Nephron progenitor cell (in vitro differentiated cells): ENCODE measurements around the gene WDR3.
A peak's percentile ranks its signal among the peaks of the same experiment; 100 is the strongest.

ENCODE experiments used
- DNase-seq: peaks from one replicate; pipeline ENCODE4 v3.0.0; 2021
- H3K27ac Mint-ChIP-seq: 2 replicates; pipeline ENCODE4 v1.8.0; 2021; ENCODE audit warnings: mild to moderate bottlenecking, moderate library complexity, mixed read lengths
- H3K27me3 Mint-ChIP-seq: 2 replicates; pipeline ENCODE4 v1.8.0; 2021; ENCODE audit warnings: mild to moderate bottlenecking, low read depth, mixed read lengths; ENCODE audit not compliant: poor library complexity
- H3K36me3 Mint-ChIP-seq: 2 replicates; pipeline ENCODE4 v1.8.0; 2021; ENCODE audit warnings: low read depth, mixed read lengths
- H3K4me1 Mint-ChIP-seq: 2 replicates; pipeline ENCODE4 v1.8.0; 2021; ENCODE audit warnings: mixed read lengths
- H3K4me3 Mint-ChIP-seq: 2 replicates; pipeline ENCODE4 v1.8.0; 2021; ENCODE audit warnings: mild to moderate bottlenecking, moderate library complexity, mixed read lengths
- H3K9me3 Mint-ChIP-seq: 2 replicates; pipeline ENCODE4 v1.8.0; 2021; ENCODE audit warnings: mild to moderate bottlenecking, moderate library complexity, mixed read lengths
- TF ChIP-seq, protein P1 (sequence below): fragments of 200-600 bp; sonication (generic); IDR thresholded peaks from 2 replicates; pipeline ENCODE4 v1.5.0; 2021; ENCODE audit warnings: antibody characterized with exemption

The WDR3 gene

DNA sequence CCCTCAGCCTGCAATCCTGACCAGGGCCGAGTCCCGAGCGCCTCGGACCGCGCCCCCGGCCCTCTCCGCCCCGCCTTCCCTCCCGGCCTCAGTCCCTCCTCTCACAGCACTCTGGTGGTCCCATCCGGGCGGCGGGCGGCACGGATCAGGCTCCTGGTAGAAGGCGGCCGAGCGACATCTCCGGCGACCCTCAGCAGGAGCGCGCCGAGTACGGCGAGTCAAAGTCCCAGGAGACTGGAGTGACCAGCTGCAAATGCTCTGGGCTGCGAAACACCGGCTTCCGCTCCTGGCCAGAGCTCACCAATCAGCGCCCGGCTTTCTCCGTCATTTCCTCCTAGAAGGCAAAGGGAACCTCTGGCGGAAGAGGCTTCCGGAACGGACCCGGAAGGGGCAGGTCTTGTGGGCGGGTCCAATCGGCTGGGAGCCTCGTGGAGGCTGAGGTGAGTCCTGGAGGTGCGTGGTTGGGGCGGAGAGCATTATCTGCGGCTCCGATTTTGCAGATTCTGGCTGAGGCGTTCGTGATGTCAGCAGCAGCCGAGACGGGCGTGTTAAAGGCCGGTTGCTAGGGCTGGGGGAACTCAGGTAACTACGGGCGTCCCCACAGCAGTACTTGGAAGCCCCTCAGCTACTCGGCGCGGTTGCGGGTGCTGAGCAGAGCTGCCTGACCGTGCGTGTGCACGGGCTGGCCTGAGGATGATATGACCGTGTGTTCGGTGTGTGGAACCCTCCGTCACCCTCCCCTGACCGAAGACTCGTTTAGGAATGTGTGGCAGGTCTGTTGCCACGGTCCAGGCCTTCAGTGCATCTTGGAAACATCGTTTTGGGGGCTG is at the start of gene WDR3, which contains the start of gene GDAP2:
Gene WDR3 (plus strand): TSS at position 397 of the 830 bp plus-strand sequence. CDS start 3,581 bp downstream, outside the sequence.
Gene GDAP2 (minus strand): TSS at position 279 of the 830 bp plus-strand sequence. CDS start 9,264 bp downstream, outside the sequence.
- peaks cover 44% of the 10 kb centered on the region for H3K4me1 Mint-ChIP-seq
- H3K36me3 Mint-ChIP-seq, result peaks cover 8% of the 10 kb centered on the region
- H3K27me3 Mint-ChIP-seq, result no peaks in the 10 kb centered on the region
- H3K27ac Mint-ChIP-seq, result peak within 1 kb of the TSS; percentile 97
- no peaks in the 10 kb centered on the region for H3K9me3 Mint-ChIP-seq
- peak within 1 kb of the TSS; percentile 99 for H3K4me3 Mint-ChIP-seq
- TF ChIP-seq, protein P1, sequence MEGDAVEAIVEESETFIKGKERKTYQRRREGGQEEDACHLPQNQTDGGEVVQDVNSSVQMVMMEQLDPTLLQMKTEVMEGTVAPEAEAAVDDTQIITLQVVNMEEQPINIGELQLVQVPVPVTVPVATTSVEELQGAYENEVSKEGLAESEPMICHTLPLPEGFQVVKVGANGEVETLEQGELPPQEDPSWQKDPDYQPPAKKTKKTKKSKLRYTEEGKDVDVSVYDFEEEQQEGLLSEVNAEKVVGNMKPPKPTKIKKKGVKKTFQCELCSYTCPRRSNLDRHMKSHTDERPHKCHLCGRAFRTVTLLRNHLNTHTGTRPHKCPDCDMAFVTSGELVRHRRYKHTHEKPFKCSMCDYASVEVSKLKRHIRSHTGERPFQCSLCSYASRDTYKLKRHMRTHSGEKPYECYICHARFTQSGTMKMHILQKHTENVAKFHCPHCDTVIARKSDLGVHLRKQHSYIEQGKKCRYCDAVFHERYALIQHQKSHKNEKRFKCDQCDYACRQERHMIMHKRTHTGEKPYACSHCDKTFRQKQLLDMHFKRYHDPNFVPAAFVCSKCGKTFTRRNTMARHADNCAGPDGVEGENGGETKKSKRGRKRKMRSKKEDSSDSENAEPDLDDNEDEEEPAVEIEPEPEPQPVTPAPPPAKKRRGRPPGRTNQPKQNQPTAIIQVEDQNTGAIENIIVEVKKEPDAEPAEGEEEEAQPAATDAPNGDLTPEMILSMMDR, result no peak
- DNase-seq, result peak; percentile 95

DNA sequence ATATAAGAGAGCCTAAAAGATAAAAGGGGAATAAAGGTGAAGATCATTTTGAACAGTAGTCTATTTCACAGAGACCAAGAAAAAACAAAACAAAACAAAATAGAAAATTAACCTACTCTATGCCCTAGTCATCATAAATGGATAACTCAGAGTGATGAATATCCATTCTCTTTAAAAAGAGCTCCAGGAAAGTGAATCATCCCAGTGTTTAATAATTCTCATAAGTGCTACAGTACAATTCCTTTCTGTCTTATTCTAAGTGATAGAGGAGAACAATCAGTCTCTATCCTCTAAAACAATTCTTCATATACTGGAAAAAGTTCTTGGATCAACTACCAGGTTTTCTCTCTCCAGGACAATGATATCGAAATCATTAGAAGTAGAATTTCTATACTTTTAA is 45.9 kb upstream of the WDR3 start:
- Mint-ChIP-seq H3K4me1 (no peaks in the 10 kb centered on the region), H3K27me3 (no peaks in the 10 kb centered on the region), H3K36me3 (peaks cover 19% of the 10 kb centered on the region), H3K27ac (no peak overlapping the region), H3K9me3 (no peaks in the 10 kb centered on the region), H3K4me3 (no peak overlapping the region)
- no peak for DNase-seq
- TF ChIP-seq, protein P1, result no peak

DNA sequence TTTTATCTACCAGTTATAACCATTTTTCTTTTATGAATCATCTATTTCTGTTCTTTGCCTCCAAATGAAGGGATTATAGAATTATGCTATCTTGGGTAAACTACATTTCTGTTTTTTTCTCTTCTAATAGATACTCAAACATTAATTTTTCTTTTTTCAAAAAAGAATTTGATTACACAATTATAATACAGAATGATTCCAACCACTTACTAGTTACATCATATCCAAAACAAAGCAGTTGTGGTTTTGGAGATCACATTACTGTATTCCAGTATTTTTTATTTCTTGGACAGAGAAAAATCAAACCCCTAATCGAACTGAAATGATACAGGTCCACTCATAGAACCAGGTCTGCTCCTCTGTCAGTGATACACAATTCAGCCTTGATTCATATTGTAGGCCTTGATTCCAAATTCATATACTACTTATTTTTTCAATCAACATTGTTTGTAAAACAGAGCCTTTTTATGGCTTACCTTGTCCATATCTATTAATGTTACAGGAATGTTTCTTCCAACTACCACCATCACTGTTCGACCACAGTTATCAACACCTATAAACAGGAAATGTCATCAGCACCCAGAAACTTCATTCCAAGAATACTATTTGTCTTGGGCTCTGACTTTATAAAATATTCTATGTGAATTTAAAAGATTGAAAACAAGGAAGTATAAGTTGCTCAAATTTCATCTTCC is 43.3 kb upstream of the WDR3 start:
- TF ChIP-seq, protein P1, result no peak

DNA sequence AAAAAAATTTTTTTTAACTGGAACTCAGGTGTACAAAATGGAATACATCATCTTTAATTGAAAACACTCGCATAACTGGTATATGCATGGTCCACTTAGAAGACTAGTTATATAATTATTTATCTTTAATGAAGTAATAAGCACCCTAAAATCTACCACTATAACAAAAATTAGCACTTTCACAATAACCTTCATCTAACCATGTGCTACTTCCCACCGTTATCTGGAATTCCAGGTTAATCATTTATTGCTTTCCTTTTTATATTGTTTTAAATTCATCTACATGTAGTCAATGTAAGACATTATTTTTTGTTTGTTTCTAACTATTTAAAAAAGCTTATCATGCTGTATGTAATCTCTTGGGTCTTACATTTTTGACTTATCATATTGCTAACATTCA is 39.1 kb upstream of the WDR3 start:
- H3K4me1 Mint-ChIP-seq, result no peaks in the 10 kb centered on the region

More for the DNA sequence above, 43.3 kb upstream of the WDR3 start:
- H3K36me3 Mint-ChIP-seq, result peaks cover 8% of the 10 kb centered on the region
- no peak overlapping the region for H3K27ac Mint-ChIP-seq
- H3K4me1 Mint-ChIP-seq, result no peaks in the 10 kb centered on the region
- H3K9me3 Mint-ChIP-seq, result no peaks in the 10 kb centered on the region
- no peak overlapping the region for H3K4me3 Mint-ChIP-seq
- no peaks in the 10 kb centered on the region for H3K27me3 Mint-ChIP-seq
- no peak for DNase-seq

DNA sequence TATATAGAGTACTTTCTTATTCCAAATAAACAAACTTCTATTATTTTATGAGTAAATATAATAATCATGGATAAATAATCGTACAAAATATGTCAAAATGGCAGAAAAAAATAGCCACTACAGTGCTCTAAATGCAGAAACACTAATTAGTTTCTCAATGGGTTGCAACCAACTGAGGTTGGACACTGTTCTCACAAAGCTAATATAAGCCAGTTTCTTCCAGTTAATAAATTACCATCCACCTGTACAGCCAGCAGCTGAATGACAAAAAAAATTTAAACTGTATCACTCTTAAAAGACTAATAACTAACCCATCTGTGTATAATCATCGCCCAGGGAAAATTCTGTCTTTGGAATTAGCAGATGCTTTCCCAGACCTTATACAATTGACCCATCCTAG is 37.0 kb upstream of the WDR3 start:
- H3K27ac Mint-ChIP-seq, result no peak overlapping the region
- H3K36me3 Mint-ChIP-seq, result no peaks in the 10 kb centered on the region
- H3K4me3 Mint-ChIP-seq, result no peak overlapping the region
- no peaks in the 10 kb centered on the region for H3K9me3 Mint-ChIP-seq
- H3K27me3 Mint-ChIP-seq, result no peaks in the 10 kb centered on the region
- H3K4me1 Mint-ChIP-seq, result no peaks in the 10 kb centered on the region
- no peak for DNase-seq
- TF ChIP-seq, protein P1, result no peak

More for the DNA sequence above, 39.1 kb upstream of the WDR3 start:
- H3K9me3 Mint-ChIP-seq, result no peaks in the 10 kb centered on the region
- H3K36me3 Mint-ChIP-seq, result peaks cover 4% of the 10 kb centered on the region
- DNase-seq, result no peak
- no peaks in the 10 kb centered on the region for H3K27me3 Mint-ChIP-seq
- TF ChIP-seq, protein P1, result no peak
- no peak overlapping the region for H3K4me3 Mint-ChIP-seq
- H3K27ac Mint-ChIP-seq, result no peak overlapping the region
